NCI-H526 (cell line): ENCODE data around the gene RAD9A.
A peak's percentile ranks its signal among the peaks of the same experiment; 100 is the strongest.
"Not testable (repeated sequence)": the region's sequence is repeated elsewhere in the genome, so short reads cannot be mapped to it uniquely, and the experiment has no call there.

Source experiments
- DNase-seq, 2 experiments: peaks; one replicate each; lab custom pipeline; 2025; lab: John Stamatoyannopoulos, UW

Gene RAD9A

DNA sequence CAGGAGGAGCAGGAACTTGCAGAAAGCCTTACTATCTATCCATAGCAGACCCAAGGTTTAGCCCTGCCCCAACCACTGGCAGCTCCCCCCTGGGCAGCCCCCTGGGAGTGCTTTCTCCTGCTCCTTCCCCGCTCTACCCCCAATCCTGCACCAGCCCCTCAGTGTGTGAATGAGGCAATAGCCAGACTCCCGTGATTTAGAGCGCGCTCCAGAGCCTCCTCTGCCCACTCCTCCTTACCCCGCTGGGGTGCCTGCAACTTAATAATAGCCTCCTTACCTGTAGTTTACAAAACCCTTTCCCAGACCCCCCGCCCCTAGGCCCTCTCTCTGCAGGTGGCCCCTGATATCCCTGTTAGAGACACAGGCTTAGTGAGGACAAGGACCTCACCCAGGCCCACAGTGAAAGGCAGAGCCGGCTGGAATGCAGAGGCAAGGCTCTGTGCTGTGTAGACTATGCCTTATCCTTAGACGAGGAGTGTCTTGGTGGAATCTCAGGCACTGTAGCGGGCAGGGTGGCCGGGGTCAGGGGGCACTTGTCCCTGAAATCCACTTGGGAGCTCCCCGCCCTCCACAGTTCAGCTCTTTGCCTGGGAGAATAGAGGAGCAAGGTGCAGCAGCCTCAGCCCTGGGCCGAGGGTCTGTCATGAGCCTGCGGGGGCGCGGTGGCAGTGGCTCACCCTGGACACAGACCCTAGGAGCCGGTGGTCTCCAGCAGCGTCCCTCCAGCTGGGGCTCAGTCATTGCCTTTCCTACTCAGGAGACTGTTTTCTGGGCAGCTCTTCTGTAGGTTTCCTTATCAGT is 19.4 kb downstream of the RAD9A start:
- DNase-seq: no peak

DNA sequence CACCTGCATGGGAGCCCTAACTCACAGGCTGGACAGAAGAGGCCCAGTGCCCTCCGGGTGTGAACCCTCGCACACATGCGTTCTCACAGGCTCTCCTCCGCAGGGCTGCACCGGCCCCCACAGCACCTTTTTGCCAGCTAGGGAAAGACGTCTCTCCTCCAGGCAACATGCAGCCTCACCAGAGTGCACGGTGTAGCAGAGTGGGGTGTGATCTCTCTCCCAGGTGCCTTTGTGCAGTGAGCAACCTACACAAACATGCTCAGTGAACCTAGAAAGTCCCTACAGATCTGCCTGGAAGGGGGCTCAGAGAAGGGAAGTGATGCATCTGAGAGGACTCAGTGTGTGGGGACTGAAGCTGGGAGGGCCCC is 20.0 kb downstream of the RAD9A start:
- no peak for DNase-seq

GRCh38 chr11:67412495-67413179 is 20.9 kb downstream of the RAD9A start:
- no peak for DNase-seq

- no peak for DNase-seq
Observed at GRCh38 chr11:67413266-67413849, 21.6 kb downstream of the RAD9A start.

GRCh38 chr11:67415501-67416304 is 23.9 kb downstream of the RAD9A start, which contains the start of gene CARNS1:
Gene CARNS1, plus strand, starts transcription at chr11:67415678. Its CDS starts 522 bp downstream, at chr11:67416200.
- DNase-seq: peak in 1 of 2 experiments; percentile 42

DNA sequence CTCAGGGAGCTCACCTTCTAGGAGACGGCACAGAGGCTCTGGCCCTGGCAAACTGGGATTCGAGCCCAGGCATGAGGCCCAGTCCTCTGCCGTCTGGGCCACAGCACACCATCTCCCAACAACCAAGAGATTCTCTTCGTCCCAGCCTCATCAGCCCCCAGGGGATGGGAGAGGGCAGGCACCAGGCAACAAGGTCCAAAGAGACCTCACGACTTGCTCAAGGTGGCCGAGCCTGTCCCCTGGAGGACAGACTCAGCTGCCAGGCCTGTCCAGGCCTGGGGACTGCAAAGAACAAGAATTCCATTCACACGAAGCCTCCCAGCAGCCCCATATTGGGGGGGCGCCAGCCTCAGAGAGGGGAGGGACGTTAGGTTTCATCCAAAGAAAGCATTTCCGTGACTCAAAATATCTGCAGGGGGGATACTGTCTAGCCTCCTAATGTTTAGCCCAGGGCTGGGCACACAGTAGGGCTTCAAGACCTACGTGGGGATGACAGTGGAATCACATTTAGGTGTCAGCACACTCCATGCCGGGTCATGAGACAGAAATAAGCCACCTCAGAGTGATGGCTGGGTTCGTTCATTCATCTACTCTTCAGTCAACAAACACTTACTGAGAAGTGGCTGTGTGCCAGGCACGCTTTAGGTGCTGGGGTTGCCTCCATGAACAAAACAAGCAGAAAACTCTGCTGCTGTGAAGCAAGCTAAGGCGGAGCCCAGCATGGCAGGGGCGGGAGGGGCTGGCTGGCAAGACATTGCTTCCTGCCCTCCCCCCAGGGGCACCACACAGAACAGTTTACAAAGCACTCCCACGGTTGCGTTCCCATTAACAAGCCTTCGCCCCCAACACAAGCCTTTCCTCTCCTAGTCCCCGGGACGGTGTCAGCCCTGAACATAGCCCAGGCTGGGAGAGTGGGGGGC is 24.9 kb downstream of the RAD9A start:
- DNase-seq: no peak

GRCh38 chr11:67417425-67417824 is 25.6 kb downstream of the RAD9A start:
- no peak for DNase-seq

DNA sequence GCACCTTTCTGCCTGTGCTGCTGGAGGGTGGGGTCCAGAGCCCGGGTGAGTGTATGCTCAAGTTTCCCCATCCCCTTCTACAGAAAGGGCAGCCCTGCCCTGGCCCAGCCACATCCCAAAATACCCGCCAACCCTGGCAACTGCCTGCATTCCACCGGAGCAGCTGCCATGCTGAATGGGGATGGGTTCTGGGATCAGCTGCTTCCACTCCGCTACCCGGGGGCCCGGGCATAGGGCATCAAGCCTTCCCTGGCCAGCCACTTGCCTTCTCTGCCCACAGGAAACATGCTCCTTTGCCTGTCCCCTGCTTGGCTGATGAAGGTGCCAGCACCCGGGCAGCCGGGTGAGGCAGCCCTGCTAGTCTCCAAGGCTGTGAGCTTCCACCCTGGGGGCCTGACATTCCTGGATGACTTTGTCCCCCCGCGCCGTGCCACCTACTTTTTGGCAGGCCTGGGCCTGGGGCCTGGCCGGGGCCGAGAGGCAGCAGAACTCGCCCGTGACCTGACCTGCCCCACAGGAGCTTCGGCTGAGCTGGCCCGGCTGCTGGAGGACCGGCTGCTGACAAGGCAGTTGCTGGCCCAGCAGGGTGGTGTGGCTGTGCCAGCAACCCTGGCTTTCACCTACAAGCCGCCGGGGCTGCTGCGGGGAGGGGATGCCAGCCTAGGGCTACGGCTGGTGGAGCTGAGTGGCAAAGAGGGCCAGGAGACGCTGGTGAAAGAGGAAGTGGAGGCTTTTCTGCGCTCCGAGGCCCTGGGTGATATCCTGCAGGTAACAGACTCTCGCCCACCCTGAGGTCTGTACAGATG is 26.9 kb downstream of the RAD9A start:
- no peak for DNase-seq

- DNase-seq: no peak
Observed at GRCh38 chr11:67419325-67420049, 27.7 kb downstream of the RAD9A start.

- DNase-seq: no peak
Observed at GRCh38 chr11:67420147-67420645, 28.4 kb downstream of the RAD9A start.

- peak; percentile 80 to 98 for DNase-seq
Observed at GRCh38 chr11:67420646-67421429, 29.1 kb downstream of the RAD9A start.

DNA sequence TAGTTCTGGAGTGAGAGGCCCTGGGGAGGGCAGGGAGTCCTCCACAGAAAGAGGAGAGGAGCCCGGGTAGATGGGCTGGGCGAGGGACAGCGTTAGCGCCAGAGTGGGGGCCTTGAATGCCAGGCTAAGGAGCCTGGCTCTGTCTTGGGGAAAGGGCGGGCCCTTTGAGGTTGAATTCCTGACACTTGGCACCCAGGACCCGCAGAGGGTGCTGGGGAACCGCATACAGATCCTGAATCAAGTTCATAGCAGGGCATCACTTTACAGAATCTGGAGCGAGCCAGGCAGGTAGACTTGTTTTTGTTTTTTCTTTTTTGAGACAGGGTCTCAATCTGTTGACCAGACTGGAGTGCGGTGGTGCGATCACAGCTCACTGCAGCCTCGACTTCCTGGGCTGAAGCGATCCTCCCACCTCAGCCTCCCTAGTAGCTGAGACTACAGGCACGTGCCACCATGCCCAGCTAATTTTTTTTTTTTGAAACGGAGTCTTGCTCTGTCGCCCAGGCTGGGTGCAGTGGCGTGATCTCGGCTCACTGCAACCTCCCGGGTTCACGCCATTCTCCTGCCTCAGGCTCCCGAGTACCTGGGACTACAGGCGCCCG is 29.7 kb downstream of the RAD9A start:
- DNase-seq: no peak

DNA sequence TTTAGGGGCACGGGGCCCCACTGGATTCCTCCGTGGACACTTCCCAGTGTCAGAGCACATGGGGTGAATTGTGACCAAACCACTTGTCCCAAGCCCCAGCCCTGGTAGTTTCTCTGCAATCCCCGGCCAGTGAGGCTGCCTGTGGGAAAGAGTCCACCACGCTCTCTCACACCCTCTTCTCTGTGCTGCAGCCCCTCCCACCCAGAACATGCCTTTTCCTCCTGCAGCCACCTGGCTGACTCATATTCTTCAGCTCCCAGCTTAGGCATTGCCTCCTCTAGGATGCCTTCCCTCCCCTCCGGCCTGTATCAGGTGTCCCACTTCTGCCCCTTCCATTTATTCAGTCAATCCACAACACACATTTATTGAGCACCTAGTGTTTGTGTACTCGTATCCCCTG is 31.1 kb downstream of the RAD9A start:
- DNase-seq: no peak

DNA sequence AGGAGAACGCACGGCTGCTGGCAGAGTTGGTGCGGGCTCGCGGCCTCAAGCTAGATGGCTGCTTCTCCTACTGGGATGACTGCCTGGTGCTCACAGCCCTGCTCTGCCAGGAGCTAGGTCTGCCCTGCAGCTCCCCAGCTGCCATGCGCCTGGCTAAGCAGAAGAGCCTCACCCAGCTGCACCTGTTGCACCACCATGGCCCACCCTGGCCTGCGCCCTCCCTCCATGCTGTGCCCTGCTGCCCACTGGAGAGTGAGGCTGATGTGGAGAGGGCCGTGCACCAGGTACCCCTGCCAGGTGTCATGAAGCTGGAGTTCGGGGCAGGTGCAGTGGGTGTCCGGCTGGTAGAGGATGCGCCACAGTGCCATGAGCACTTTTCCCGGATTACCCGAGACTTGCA is 31.7 kb downstream of the RAD9A start:
- no peak for DNase-seq

GRCh38 chr11:67423891-67424613 is 32.3 kb downstream of the RAD9A start:
- no peak for DNase-seq

- not testable (repeated sequence) for DNase-seq
Observed at GRCh38 chr11:67427364-67427859, 35.6 kb downstream of the RAD9A start.
